Lung (tissue), 12 donors: ENCODE results near the gene SMURF1. TPM values are rescaled to one million over a fixed set of nuclear protein-coding genes. Genes with fewer than 3 reads are reported as not detected.
A peak's percentile ranks its signal among the peaks of the same experiment; 100 is the strongest.

ENCODE experiments used
- ATAC-seq: fragments of 200-7000 bp; cut with Tn5 transposase; one replicate; pipeline ENCODE4 v1.9.1; 2020; ENCODE audit warnings: moderate number of reproducible peaks; ENCODE audit not compliant: insufficient read depth, low FRiP score
- DNase-seq, 3 donors: peaks; one replicate each; pipeline ENCODE4 v3.0.0-alpha.2; 2013 to 2017
- H3K27ac ChIP-seq, 2 donors: one replicate each; pipeline ENCODE4 v1.5.1; 2013; ENCODE audit warnings: mild to moderate bottlenecking in 2 of 2, moderate library complexity in 2 of 2, control low read depth in 1 of 2, inconsistent platforms in 1 of 2, low read depth in 1 of 2, low read length in 1 of 2
- H3K27me3 ChIP-seq, 3 donors: one replicate each; pipeline ENCODE4 v1.5.1; 2013; ENCODE audit warnings: low read length in 2 of 3; ENCODE audit not compliant: control insufficient read depth in 3 of 3, insufficient read depth in 3 of 3
- H3K36me3 ChIP-seq, 4 donors: one replicate each; pipeline ENCODE4 v1.5.1; 2013; ENCODE audit warnings: low read length in 4 of 4, mild to moderate bottlenecking in 1 of 4, moderate library complexity in 1 of 4; ENCODE audit not compliant: control insufficient read depth in 4 of 4, insufficient read depth in 4 of 4
- H3K4me1 ChIP-seq, 5 donors: one replicate each; pipeline ENCODE4 v1.5.1; 2013; ENCODE audit warnings: low read length in 5 of 5, mild to moderate bottlenecking in 2 of 5, moderate library complexity in 1 of 5; ENCODE audit not compliant: control insufficient read depth in 5 of 5, insufficient read depth in 5 of 5
- H3K4me3 ChIP-seq: one replicate; pipeline ENCODE4 v1.5.1; 2013; ENCODE audit warnings: mild to moderate bottlenecking, control low read depth, moderate library complexity
- H3K9ac ChIP-seq, 2 donors: one replicate each; pipeline ENCODE4 v1.5.1; 2013; ENCODE audit warnings: low read length in 2 of 2, control low read depth in 1 of 2; ENCODE audit not compliant: insufficient read depth in 1 of 2
- H3K9me3 ChIP-seq, 4 donors: one replicate each; pipeline ENCODE4 v1.5.1; 2013; ENCODE audit warnings: low read length in 3 of 4, mild to moderate bottlenecking in 1 of 4, moderate library complexity in 1 of 4; ENCODE audit not compliant: control insufficient read depth in 4 of 4, insufficient read depth in 3 of 4
- CTCF ChIP-seq: IDR thresholded peaks from 2 replicates; pipeline ENCODE4 v1.5.1; 2012; ENCODE audit warnings: mild to moderate bottlenecking; ENCODE audit errors: control extremely low read depth, extremely low read depth
- WGBS, 2 donors: extraction: QIAGEN DNeasy Blood & Tissue Kit; methylation state at CpG; one replicate each; pipeline ENCODE4 v1.1.7; 2013; 5-methylcytosine and 5-hydroxymethylcytosine counted together
- polyA plus RNA-seq, 2 donors: library from polyadenylated mRNA; stranded (reverse); fragments of 200-250 nt; gene quantifications; one replicate each; pipeline ENCODE4 v1.2.1, GENCODE V29; 2013
- total RNA-seq, 2 donors: library from RNA; depleted of rRNA in 1 of 2; stranded (reverse); fragments of >200 nt in 1 of 2; gene quantifications; one replicate each; pipeline ENCODE4 v1.2.1, GENCODE V29; 2014 to 2021
- donor health status: control.
- donor health status: control.
- donor health status: Bipolar disorder and iron deficiency.
- donor health status: healthy.
- donor health status: DM: yes; HTN: yes; CAD: no.

SMURF1 gene
- total and polyA plus RNA-seq, 4 donors: 9.0 to 36.4 (median 21.5) TPM

- H3K4me3 ChIP-seq: no peak overlapping the region
- TF ChIP-seq CTCF: no peak
- H3K9ac ChIP-seq: no peak overlapping the region
- no peaks in the 10 kb centered on the region for H3K27me3 ChIP-seq
- WGBS, 2 donors: 77 to 85% methylated on average over 6 of the region's 6 CpGs
- H3K27ac ChIP-seq: no peak overlapping the region
- no peak for ATAC-seq
- DNase-seq: no peak
- peaks cover 0 to 2% (median 0%) of the 10 kb centered on the region in 4 donors for H3K9me3 ChIP-seq
- no peaks in the 10 kb centered on the region for H3K36me3 ChIP-seq
- peaks cover 0 to 14% (median 5%) of the 10 kb centered on the region in 5 donors for H3K4me1 ChIP-seq
These were observed 63.2 kb downstream of the SMURF1 start for GRCh38 chr7:99080679-99081078.

GRCh38 chr7:99079104-99079503 lies 64.8 kb downstream of the SMURF1 start:
- no peak for ATAC-seq
- Histone ChIP-seq H3K4me1 (peaks cover 0 to 14% (median 5%) of the 10 kb centered on the region in 5 donors), H3K27ac (peak overlapping the region in 1 of 2 donors; percentile 45), H3K27me3 (no peaks in the 10 kb centered on the region), H3K9me3 (peaks cover 0 to 2% (median 0%) of the 10 kb centered on the region in 4 donors), H3K36me3 (no peaks in the 10 kb centered on the region), H3K4me3 (no peak overlapping the region), H3K9ac (peak overlapping the region in 1 of 2 donors; percentile 42)
- 48 to 49% methylated on average over 9 of the region's 9 CpGs for WGBS, 2 donors
- TF ChIP-seq CTCF: no peak
- no peak for DNase-seq

GRCh38 chr7:99078416-99078815 lies 65.5 kb downstream of the SMURF1 start:
- H3K9ac ChIP-seq: no peak overlapping the region
- ATAC-seq (no peak), DNase-seq (no peak)
- no peak overlapping the region for H3K4me3 ChIP-seq
- no peaks in the 10 kb centered on the region for H3K27me3 ChIP-seq
- TF ChIP-seq CTCF: no peak
- H3K27ac ChIP-seq: no peak overlapping the region
- peaks cover 0 to 14% (median 5%) of the 10 kb centered on the region in 5 donors for H3K4me1 ChIP-seq
- peaks cover 0 to 2% (median 0%) of the 10 kb centered on the region in 4 donors for H3K9me3 ChIP-seq
- no peaks in the 10 kb centered on the region for H3K36me3 ChIP-seq
- WGBS, 2 donors: 83 to 88% methylated on average over 6 of the region's 6 CpGs

- ATAC-seq: no peak
These were observed 67.3 kb downstream of the SMURF1 start for GRCh38 chr7:99076615-99077014.

More at GRCh38 chr7:99076615-99077014, 67.3 kb downstream of the SMURF1 start:
- Histone ChIP-seq H3K27me3 (no peaks in the 10 kb centered on the region), H3K27ac (no peak overlapping the region), H3K4me1 (peaks cover 0 to 14% (median 5%) of the 10 kb centered on the region in 5 donors), H3K9ac (no peak overlapping the region), H3K9me3 (peaks cover 0 to 2% (median 0%) of the 10 kb centered on the region in 4 donors), H3K36me3 (no peaks in the 10 kb centered on the region), H3K4me3 (no peak overlapping the region)
- DNase-seq: no peak
- no peak for TF ChIP-seq CTCF
- WGBS, 2 donors: 96% methylated on average over 10 of the region's 10 CpGs
